ENCODE results near the gene REV1. TPM values are rescaled to one million over a fixed set of nuclear protein-coding genes. Genes with fewer than 3 reads are reported as not detected.
A peak's percentile ranks its signal among the peaks of the same experiment; 100 is the strongest.

Gene REV1
- total and polyA plus RNA-seq, 9 of the 15 experiments (the other 6 are each of a cell fraction or from before 2014, with no cell fraction given) = 12.8 to 54.4 (median 29.6) TPM

DNA sequence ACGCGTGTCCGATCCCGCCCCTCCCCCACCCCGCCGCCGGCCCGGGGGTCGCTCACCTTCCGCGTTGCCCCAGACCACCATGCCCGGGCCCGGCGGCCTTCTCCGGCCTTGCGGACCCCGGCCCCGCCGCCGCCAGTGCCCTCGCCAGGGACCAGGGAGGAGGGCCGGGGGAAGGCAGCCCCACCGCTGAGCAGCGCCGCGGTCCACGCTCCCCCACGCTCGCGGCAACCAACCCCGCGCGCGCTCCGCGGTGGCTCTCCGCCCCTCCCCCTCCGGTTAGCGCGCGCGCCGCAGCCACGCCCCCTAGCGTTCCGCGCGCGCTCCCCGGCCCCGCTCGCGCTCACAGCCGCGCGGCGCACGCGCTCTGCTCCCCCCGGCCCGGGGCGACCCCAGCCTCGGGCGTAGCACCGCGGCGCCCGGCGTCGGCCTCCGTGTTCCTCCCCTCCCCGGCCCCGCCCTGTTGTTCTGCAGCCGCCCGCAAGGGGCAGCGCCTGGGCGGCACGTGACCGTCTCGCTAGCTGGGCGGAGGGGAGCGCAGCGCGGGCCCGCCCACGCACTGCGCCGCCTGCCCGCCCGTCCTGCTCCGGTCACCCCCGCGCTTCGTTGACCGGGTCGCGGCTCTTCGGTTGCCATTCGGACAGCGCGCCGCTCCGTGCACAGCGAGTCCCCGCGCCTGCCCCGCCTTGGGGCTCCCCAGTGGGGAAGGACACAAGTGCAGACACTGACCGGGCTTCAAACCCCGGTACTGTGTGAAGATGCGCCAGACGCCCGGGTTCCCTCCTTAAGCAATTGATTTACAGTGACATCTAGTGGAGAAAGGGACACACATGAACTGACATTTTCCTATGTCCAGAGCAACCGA is at the start of gene REV1 (continued):
- TF ChIP-seq, protein P1, sequence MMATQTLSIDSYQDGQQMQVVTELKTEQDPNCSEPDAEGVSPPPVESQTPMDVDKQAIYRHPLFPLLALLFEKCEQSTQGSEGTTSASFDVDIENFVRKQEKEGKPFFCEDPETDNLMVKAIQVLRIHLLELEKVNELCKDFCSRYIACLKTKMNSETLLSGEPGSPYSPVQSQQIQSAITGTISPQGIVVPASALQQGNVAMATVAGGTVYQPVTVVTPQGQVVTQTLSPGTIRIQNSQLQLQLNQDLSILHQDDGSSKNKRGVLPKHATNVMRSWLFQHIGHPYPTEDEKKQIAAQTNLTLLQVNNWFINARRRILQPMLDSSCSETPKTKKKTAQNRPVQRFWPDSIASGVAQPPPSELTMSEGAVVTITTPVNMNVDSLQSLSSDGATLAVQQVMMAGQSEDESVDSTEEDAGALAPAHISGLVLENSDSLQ (IDR thresholded peaks at IDR 0.05) = peak; percentile 35; the same call in 1 of the 2 replicates
- TF ChIP-seq, protein P2, sequence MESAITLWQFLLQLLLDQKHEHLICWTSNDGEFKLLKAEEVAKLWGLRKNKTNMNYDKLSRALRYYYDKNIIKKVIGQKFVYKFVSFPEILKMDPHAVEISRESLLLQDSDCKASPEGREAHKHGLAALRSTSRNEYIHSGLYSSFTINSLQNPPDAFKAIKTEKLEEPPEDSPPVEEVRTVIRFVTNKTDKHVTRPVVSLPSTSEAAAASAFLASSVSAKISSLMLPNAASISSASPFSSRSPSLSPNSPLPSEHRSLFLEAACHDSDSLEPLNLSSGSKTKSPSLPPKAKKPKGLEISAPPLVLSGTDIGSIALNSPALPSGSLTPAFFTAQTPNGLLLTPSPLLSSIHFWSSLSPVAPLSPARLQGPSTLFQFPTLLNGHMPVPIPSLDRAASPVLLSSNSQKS (CRISPR knock-in tag; IDR thresholded peaks at IDR 0.05) = no peak
- TF ChIP-seq CTBP1 (IDR thresholded peaks at IDR 0.05; ENCODE audit: borderline replicate concordance) (peak; percentile 97), ZNF232 (CRISPR knock-in tag; IDR thresholded peaks at IDR 0.05) (0 out of 2 replicates have a peak, but pooled peaks have one; percentile 67), NR1H2 (CRISPR knock-in tag; IDR thresholded peaks at IDR 0.05) (no peak), FOXK1 (CRISPR knock-in tag; IDR thresholded peaks at IDR 0.05; ENCODE audit: borderline replicate concordance) (peak; percentile 58; the same call in 1 of the 2 replicates), CXXC5 (CRISPR knock-in tag; IDR thresholded peaks at IDR 0.05) (peak; percentile 98), ZNF583 (CRISPR knock-in tag; IDR thresholded peaks at IDR 0.05) (0 out of 2 replicates have a peak, but pooled peaks have one; percentile 15), GABPA (tag; conservative IDR thresholded peaks at IDR 0.05; ENCODE audit: low read depth) (no peak), CREB1 (IDR thresholded peaks at IDR 0.05) (no peak; the same call in 1 of the 2 replicates), CREB1 (CRISPR knock-in tag; IDR thresholded peaks at IDR 0.05) (peak; percentile 74), BRF1 (IDR thresholded peaks at IDR 0.05; ENCODE audit: borderline replicate concordance, extremely low read depth, insufficient read length) (no peak), ZNF584 (CRISPR knock-in tag; IDR thresholded peaks at IDR 0.05; ENCODE audit: low read depth) (0 out of 2 replicates have a peak, but pooled peaks have one; percentile 49), SP1 (CRISPR knock-in tag; IDR thresholded peaks at IDR 0.05) (peak; percentile 90), ZNF785 (CRISPR knock-in tag; IDR thresholded peaks at IDR 0.05) (no peak), CC2D1A (IDR thresholded peaks at IDR 0.05) (no peak), ZNF140 (CRISPR knock-in tag; IDR thresholded peaks at IDR 0.05) (no peak), RBM17 (IDR thresholded peaks at IDR 0.05; ENCODE audit: borderline replicate concordance, low read depth, low read length) (no peak), POLR3A (IDR thresholded peaks at IDR 0.05; ENCODE audit: borderline replicate concordance, extremely low read depth, insufficient read depth, insufficient read length) (no peak), NR3C1 (CRISPR knock-in tag; IDR thresholded peaks at IDR 0.05) (peak; percentile 75; the same call in 1 of the 2 replicates), MTA3 (IDR thresholded peaks at IDR 0.05; ENCODE audit: borderline replicate concordance) (peak; percentile 80; the same call in 1 of the 2 replicates)
- TF ChIP-seq, protein P3, sequence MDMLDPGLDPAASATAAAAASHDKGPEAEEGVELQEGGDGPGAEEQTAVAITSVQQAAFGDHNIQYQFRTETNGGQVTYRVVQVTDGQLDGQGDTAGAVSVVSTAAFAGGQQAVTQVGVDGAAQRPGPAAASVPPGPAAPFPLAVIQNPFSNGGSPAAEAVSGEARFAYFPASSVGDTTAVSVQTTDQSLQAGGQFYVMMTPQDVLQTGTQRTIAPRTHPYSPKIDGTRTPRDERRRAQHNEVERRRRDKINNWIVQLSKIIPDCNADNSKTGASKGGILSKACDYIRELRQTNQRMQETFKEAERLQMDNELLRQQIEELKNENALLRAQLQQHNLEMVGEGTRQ (CRISPR knock-in tag; IDR thresholded peaks at IDR 0.05) = peak; percentile 96
- TF ChIP-seq, protein P4, sequence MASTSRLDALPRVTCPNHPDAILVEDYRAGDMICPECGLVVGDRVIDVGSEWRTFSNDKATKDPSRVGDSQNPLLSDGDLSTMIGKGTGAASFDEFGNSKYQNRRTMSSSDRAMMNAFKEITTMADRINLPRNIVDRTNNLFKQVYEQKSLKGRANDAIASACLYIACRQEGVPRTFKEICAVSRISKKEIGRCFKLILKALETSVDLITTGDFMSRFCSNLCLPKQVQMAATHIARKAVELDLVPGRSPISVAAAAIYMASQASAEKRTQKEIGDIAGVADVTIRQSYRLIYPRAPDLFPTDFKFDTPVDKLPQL (IDR thresholded peaks at IDR 0.05; ENCODE audit: extremely low read depth, insufficient read length) = no peak
- TF ChIP-seq, protein P5, sequence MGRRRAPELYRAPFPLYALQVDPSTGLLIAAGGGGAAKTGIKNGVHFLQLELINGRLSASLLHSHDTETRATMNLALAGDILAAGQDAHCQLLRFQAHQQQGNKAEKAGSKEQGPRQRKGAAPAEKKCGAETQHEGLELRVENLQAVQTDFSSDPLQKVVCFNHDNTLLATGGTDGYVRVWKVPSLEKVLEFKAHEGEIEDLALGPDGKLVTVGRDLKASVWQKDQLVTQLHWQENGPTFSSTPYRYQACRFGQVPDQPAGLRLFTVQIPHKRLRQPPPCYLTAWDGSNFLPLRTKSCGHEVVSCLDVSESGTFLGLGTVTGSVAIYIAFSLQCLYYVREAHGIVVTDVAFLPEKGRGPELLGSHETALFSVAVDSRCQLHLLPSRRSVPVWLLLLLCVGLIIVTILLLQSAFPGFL (CRISPR knock-in tag; IDR thresholded peaks at IDR 0.05) = no peak
